HG02973 (cell line): Measurements from ENCODE around the gene FXYD1.
"Not testable (repeated sequence)": the region's sequence is repeated elsewhere in the genome, so short reads cannot be mapped to it uniquely, and the experiment has no call there.

Experiments
- ATAC-seq: cut with Tn5 transposase; IDR thresholded peaks from one replicate; pipeline ENCODE4 v1.9.1; 2021; ENCODE audit warnings: moderate library complexity; ENCODE audit not compliant: unreplicated experiment

The FXYD1 gene

GRCh38 chr19:35124098-35125060 lies 14.2 kb upstream of the FXYD1 start:
- ATAC-seq = peak; percentile 68

DNA sequence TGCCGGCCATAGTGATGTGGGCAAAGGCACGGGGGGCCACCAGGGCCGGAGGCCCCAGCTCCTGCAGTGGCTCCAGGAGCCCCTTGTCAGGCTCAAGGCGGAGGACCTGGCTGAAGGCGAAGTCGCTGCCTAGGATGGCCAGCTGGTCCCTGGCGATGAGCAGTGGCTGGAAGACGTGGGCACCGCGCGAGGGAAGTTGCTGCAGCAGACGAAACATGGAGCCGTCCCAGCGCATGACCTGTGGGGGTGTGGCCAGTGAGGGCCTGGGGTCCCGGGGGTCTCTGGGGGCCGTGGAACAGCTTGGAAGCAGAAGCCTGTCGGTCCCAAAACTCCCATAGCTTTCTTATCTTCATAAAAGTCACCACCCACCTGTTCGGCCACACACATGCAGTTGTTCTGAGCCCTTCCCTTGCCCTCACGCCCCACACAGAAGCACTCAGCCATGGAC lies 13.3 kb upstream of the FXYD1 start:
- ATAC-seq = no peak

- ATAC-seq = no peak
These were observed 12.6 kb upstream of the FXYD1 start for GRCh38 chr19:35125749-35126623.

GRCh38 chr19:35126624-35126959 lies 12.0 kb upstream of the FXYD1 start:
- no peak for ATAC-seq

GRCh38 chr19:35127871-35128270 lies 10.8 kb upstream of the FXYD1 start:
- no peak for ATAC-seq

DNA sequence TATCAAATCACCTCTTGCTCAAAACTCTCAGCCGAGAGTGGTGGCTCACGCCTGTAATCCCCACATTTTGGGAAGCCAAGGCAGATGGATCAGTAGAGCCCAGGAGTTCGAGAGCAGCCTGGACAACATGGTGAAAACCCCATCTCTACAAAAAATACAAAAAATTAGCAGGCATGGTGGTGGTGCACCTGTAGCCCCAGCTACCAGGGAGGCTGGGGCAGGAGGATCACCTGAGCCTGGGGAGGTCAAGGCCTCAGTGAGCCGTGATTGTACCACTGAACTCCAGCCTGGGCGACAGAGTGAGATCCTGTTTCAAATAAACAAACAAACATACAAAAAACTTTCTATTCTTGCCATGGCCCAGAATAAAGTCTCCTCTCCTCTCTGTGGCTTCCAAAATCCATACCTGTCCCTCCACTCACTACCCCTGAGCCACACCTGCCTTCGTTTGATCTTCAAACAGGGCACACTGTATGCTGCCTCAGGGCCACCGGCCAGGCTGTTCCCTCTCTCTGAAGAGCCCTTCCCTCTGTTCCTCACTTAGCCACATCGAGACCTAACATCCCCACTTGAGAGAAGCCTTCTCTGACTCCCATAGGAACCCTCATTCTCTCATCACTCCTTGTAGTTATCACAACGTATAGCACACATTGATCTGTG lies 10.1 kb upstream of the FXYD1 start:
- no peak for ATAC-seq

DNA sequence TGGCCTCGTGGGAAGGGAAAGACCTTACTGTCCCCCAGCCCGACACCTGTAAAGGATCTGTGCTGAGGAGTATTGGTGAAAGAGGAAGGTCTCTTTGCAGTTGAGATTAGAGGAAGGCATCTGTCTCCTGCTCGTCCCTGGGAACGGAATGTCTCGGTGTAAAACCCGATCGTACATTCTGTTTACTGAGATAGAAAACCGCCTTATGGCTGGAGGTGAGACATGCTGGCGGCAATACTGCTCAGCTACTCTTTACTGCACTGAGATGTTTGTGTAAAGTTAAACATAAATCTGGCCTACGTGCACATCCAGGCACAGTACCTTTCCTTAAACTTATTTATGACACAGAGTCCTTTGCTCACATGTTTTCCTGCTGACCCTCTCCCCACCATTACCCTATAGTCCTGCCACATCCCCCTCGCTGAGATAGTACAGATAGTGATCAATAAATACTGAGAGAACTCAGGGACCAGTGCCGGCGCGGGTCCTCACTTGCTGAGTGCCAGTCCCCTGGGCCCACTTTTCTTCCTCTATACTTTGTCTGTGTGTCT lies 8.8 kb upstream of the FXYD1 start:
- ATAC-seq = not testable (repeated sequence)

DNA sequence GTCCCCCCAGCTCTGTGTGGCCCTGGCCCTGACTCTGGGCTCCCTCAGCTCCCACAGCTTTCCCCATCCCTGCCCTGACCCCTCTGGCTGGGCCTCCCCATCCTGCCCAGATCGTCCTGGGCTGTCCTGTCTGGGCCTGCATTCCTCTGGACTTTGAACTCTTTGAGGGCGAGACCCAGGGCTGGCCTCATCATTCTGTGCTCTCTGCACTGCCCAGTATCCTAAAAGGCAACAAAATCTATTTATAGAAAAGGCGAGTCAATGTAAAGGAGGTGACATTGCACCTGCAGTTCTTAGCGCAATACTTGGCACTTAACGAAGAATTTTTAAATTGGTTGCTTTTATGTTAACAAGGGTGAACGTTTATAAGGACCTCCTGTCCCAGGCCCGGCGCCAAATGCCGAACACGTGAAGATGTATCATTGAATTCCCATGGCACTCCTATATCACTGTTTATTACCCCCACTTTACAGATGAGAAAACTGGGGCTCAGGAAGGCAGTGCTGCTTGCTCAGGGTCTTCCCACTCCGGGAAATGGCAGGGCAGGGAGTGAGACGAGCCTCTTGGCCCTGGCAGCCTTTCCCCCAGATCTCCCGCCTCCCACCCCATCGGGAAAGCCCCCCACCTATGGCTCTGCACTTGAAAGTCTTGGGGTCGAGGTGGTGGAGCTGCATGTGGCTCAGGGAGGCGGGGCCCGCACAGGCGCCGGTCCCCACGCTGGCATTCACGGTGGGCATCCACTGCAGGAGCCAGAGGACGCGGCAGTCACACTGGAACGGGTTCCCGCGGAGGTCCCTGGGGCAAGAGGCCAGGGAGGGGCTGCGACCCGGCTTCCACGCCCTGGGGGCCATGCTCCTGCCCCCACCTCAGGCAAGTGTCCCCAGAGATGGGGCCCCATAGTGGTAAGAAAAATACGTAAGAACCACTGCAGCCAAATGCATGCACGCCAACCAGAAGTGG lies 7.6 kb upstream of the FXYD1 start:
- no peak for ATAC-seq

- ATAC-seq = no peak
These were observed 6.4 kb upstream of the FXYD1 start for GRCh38 chr19:35132254-35132653.

DNA sequence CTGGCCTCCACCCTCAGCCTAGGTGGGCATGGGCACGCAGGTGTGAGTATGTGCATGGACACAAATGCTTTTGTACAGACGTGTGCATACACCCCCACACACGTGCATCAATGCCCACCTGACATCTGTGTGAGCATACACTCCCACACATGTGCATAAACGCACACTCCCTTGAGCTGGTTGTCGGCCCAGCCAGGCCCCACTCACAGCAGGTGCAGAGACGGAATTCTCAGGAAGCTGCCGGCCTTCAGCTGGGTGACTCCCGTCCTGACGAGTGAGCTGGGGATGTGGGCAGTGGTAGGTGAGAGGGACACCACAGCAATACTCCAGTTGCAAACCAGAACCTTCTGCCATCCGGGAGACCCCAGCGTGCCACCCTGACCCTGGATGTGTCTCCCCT lies 4.8 kb upstream of the FXYD1 start:
- no peak for ATAC-seq

GRCh38 chr19:35134601-35135242 lies 3.9 kb upstream of the FXYD1 start, which contains the start of gene LGI4:
Gene LGI4, minus strand, starts transcription at chr19:35135059. Its CDS starts 379 bp downstream, at chr19:35134680.
- no peak for ATAC-seq

- ATAC-seq = no peak
These were observed 3.2 kb upstream of the FXYD1 start for GRCh38 chr19:35135389-35135909.

- no peak for ATAC-seq
These were observed 2.4 kb upstream of the FXYD1 start for GRCh38 chr19:35136231-35136630.

GRCh38 chr19:35136977-35137702 lies 1.5 kb upstream of the FXYD1 start:
- ATAC-seq = no peak

DNA sequence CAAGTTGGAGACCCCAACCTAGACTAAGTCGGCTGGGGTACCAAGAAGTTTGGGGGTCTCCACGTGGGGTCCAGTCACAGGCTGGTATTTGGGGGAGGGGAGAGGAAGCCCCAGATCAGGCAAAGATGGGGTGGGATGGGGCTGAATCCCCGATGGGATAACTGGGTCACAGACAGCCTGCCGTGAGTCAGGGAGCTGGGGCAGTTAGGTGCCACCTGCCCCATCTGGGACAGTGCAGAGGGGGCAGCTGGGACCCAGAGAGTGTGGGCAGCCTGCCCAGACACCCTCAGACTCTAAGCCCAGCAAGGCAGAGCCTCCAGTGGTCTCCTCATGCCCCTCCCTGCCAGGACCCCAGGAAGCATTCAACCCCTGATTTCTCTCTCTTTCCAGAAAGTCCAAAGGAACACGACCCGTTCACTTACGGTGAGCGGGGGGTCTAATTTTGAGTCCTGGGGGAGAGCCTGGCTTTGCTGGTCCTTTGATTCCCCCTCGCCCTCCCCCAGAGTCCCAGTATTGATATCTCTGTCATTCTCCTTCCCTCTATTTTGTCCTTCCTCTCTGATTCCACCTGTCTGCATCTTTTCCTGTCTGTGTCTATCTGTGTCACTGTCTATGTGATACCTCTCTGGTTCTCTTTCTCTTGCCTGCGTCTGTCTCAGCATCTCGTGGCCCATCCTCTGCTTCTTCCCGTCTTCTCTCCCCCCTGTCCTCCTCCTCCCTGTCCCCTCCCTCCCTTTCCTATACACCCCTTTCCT lies 1.8 kb downstream of the FXYD1 start:
- ATAC-seq = no peak

DNA sequence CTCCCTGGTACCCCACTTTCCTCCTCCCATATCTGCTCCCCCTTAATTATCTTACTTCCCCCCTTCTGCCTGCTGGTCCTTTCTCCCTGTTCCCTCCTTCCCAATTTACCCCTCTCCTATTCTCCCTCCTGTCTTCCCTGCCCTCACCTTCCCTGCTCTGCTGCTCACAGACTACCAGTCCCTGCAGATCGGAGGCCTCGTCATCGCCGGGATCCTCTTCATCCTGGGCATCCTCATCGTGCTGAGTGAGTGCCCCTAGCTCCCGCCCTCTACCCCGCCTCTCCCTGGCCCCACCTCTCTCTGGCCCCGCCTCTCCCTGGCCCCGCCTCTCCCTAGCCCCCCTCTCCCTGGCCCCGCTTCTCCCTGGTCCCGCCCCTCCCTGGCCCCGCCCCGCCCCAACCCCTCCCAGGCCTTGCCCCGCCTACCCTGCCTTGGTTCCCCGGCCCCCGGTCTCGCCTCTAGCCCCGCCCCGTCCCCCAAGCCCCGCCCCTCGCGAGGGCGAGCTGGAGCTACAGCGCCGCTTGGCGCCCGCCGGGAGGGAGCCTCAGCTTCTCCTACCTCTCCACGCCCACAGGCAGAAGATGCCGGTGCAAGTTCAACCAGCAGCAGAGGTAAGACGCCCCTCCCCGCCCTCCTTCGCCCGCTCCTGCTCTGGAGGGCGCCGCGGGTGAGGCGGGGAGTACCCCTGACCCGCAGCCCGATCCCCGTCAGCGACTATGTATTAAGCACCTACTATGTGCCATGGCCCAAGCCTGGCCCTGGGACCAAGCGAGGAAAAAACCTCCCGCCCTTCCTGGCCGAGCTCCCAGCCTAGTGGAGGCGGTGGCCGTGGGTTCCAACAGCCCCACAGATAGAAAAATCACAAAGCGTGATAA lies 2.6 kb downstream of the FXYD1 start:
- peak; percentile 46 for ATAC-seq
